HG02798 (cell line): ENCODE results near the gene EXOC6B.
"Not testable (repeated sequence)": the region's sequence is repeated elsewhere in the genome, so short reads cannot be mapped to it uniquely, and the experiment has no call there.

Experiments used
- ATAC-seq: cut with Tn5 transposase; IDR thresholded peaks from one replicate; pipeline ENCODE4 v1.9.1; 2021; ENCODE audit warnings: mild to moderate bottlenecking; ENCODE audit not compliant: unreplicated experiment, poor library complexity

EXOC6B gene

DNA sequence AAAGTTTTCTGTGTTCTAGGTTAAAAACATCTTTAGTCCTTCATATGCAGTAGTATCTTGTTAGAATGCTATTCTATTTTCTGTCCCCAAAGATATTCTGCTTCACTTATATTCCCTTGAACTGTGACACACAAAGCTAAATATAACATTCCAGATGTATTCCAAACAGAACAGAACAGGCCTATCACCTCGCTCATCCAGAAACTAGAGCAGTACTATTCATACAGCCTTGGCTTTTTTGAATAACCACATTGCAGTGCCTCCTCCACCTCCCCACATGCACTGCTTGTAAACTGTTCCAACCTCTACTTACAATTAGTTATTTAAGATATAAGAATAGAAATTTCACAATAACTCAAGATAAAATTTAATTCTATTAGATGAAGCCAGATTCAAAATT, 196.8 kb downstream of the EXOC6B start:
- ATAC-seq = no peak

DNA sequence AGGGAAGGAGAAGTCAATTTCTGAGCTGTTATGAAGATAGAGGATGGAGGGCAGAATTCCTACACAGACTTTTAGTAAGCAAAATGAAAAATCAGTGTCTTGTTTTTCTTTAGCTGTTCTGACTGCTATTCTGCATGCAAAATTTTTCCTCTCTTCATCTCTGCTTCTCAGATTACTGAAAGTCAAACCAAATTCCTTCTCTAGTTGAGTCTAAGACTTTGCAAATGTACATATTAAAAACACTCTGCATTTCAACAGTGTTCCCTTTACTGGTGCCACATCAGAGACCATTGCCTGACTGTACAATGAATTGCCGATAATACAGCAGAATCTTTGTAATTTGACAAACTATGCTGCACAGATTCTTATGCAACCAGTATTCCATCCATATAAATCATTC, 198.8 kb downstream of the EXOC6B start:
- ATAC-seq = no peak

DNA sequence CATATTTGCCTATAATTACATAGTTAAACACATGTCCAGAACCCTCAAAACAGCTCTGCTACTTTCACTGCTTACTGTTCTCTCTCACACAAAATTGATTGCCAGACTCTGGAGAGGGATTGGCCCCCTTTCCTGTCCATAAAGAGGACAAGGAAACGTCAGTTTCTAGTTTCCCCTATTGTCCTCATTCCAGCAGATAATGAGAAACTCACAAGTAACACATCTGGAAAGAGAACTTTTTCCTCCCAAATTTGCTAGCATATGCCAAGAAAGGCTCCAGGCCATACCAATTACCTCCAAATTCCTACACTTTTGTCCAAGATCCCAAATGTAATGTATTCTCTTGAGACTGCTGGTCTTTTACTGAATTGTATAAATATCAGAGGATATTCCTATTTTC, 200.5 kb downstream of the EXOC6B start:
- ATAC-seq = no peak

DNA sequence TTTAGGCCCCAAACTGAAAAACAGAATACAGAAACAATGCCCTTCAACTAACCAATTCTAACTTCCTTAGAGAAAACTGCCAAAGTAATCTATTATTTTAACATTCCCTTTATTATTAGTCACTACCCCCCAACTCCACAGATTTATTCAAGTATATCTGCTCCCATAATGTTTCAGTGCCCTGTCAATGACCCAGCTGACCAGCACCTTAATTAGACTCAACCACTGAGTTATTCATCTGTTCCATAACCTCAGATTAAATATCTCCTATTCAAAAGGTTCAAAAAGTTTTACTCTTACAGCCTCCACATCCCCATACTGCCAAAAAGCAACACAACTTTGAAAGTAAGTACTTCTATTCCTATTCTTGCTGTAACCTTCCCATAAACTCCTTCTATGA, 202.4 kb downstream of the EXOC6B start:
- no peak for ATAC-seq

DNA sequence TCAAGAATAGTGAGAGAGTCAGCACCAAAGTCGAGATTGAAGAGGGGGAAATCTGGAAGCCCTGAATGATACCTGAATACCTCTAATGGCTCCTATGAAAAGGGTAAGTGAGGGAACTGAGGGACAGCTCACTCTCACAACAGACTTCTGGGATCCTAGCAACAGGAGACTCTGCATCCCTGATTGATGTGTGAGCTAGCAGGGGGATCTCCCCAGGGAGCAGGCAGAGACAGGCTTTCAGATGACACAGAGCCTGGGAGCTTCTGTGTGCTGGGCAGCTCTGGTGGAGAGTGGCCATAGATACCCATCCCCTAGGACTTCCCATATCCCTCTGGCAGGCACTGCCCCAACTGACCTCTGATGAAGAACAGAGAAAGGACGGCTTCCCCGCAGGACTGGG, 206.2 kb downstream of the EXOC6B start:
- ATAC-seq = no peak

DNA sequence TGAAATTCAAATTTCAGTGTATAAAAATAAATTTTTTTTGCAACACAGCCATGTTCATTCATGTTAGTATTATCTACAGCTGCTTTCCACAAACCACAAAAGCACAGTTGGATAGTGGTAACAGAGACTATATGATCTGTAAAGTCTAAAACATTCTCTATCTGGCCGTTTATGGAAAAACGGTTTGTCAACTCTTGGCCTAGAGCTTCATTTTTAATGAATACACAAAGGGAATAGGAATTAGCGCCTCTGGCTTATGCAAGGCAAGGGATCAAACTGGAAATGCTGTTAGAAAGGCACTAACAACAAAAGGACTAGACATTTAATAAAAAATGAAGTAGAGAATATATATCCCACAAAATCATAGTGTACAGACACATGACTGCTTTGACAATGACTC, 211.9 kb downstream of the EXOC6B start:
- ATAC-seq = no peak

DNA sequence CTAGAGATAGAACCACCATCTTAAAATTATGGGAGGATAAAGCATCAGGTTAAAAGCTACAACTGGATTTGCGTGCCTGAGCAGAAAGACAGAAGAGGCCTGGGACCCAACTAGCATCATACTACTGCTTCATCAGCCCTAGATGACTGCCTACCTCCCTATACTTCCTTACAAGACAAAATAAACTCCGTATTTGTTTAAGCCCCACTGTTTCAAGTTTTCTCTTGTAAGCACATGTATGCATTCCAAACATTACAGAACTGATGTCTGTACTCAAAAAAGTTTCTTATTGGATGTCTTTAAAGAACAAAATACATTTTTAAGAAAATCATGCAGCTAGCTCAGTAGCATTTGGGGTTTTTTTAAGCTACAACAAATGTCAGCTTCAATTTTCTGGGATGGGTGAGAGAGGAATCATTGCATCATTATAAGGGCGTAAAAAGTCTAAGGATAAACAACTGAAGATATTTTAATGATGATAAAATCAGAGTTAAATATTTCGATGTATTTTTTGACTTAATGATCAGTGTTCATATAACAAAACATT, 213.1 kb downstream of the EXOC6B start:
- ATAC-seq = no peak

DNA sequence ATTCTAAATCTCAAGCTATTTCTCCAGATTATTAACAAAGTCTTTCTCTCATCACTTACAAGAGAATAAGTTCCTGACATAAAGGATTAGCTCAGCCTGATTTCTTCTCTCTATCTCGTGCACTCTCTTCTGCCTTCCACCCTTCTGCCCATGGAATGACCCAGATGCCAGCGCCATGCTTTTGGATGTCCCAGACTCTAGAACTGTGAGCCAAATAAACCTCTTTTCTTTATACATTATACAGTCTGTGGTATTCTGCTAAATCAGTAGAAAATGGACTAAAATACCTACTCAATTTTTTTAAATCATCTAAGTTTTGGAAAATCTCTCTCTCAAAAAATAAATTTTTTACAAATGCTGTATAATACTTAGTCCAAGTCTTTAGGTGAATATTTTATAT, 218.6 kb downstream of the EXOC6B start:
- ATAC-seq = no peak

DNA sequence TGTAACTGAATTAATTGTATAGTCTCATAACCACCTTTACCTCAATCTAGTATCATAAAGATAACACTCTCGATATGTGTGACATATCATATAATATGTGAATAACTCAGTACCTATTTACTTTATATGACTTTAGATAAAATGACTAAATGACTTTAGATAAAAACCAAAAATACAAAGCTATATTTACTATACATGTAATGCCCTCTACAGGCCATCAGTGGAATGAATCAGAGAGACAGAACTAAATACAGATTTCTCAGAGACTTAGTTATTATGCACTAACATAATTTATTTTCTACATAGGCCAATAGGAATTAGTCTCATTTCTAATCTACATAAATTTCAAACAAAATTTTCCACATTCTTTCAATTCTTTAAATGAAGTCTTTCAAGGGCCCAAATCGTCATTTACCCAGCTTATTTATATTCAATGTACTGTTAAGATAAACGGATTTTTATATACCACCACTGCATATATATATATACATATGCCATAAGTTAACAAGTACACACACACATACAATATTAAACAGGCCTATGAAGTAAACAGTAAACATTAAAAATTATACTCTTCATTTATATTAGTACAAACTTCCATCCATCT, 219.9 kb downstream of the EXOC6B start:
- no peak for ATAC-seq

DNA sequence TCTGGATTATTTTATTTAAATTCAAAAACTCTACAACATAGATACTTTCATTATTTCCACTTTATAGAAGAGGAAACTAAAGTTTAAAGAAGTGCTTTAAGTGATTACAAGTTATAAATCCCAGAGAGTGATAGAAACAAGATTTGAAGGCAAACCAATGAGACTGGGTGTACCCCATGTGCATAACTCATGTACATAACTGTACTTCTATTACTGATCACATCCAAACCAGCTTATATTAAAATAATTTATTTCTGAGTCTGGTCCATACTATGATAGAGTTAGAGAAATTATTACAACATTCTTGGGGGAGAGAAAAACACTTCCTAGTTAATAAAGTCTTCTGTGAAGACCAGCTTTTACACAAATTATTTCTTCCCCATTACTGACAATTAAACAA, 221.4 kb downstream of the EXOC6B start:
- no peak for ATAC-seq

DNA sequence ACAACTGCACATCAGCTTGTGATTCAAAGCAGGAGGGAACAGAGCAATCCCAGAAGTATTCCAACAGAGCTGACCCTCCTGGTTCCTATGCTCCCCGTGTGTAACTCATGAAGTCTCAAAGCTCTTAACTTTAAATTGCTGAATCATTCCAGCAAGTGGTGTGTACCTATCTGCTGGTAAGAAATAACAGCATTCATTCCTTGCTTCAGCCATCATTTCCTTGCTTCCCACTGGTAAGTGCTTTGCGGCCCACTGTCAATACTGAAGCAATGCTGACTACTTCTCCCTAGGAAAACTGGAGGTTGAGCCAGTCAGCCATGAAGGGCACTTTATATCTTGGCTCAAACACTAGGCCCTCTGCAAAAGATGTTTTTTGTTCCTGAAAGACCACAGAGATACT, 222.4 kb downstream of the EXOC6B start:
- ATAC-seq = no peak

DNA sequence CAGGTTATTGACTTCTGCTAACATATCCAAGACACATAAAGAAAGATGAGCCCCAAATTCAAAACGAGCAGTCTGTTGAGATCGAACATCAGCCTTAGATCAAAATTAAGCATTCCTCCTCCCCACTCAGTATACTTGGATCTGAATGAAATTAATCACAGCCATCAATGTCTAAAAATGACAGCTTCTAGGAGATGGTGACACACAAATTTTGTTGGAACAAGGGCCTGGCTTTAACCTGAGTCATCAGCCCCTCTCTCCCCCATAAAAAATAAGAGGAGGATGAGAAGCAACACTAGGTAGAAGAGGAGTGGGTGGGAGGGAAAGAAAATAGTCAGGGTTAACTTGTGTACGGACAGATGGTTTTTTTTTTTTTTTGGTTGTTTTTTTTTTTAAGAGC, 223.1 kb downstream of the EXOC6B start:
- ATAC-seq = no peak

DNA sequence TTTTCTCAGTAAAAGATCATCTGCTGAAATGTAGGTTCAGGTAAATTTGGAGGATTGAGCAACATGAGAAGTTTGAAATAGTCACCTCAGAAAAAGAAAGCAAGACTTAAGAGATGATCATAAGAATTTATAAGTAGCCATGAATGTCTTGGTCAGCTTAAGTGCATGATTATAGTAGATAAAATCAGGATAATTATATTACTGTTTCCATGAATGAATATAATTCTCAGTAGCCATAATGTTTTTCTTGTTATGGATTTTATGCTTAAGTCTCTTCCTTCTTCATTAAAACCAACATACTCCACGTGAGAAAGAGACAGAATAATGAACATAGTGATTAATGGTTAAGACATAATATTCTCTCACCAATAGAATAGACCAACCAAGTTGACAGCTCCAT, 223.7 kb downstream of the EXOC6B start:
- ATAC-seq = no peak

DNA sequence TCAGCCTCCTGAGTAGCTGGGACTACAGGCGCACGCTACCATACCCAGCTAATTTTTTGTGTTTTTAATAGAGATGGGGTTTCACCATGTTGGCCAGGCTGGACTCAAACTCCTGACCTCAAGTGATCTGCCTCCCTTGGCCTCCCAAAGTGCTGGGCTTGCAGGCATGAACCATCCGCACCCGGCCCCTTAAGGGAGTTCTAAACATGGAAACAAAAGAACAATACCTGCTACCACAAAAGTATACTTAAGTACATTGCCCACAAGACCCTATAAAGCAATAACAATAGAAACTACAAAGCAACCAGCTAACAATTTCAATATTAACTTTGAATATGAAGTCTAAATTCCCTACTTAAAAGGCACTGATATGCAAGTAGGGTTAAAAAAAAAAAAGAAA, 242.0 kb downstream of the EXOC6B start:
- ATAC-seq = not testable (repeated sequence)

DNA sequence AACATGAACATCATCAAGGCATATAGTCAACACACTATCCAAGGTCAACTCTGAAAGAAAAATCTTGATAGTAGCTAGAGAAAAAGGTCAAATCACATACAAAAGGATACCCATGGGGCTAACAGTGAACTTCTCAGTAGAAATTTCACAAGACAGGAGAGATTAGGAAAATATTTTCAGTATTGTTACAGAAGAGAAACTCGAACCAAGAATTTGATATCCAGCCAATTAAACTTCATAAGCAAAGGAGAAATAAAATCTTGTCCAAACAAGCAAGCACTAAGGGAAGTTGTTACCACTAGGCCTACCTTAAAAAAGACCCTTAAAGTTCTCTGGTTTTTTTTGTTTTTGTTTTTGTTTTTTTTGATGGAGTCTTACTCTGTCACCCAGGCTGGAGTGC, 242.5 kb downstream of the EXOC6B start:
- ATAC-seq = no peak

DNA sequence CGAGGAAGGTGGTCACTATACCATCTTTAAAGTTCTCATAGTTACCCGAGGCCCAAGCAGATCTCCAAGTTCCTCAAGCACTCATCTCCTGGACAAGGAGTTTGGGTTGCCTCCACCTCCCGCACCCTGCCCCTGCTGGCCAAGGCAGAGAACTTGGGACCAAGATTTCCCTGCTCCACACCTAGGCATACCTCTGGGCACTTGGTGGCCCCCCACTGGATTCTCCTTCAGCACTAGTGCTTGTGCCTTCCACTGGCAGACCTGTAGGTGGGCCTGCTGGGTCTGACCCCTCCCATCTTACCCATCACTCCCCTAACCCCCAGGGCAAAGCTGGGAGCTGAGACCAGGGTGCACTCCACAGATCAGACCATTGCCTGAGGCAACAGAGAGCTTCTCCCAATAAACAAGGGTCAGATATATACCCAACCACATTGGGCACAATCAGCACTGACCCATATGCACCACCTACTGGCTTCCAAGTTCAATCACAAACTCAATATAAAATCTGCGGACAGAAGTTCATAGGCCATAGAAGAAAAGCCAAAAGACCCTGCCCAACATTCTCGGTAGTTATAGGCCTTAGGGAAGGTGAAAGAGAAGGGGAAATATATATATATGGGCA, 244.2 kb downstream of the EXOC6B start:
- ATAC-seq = no peak

DNA sequence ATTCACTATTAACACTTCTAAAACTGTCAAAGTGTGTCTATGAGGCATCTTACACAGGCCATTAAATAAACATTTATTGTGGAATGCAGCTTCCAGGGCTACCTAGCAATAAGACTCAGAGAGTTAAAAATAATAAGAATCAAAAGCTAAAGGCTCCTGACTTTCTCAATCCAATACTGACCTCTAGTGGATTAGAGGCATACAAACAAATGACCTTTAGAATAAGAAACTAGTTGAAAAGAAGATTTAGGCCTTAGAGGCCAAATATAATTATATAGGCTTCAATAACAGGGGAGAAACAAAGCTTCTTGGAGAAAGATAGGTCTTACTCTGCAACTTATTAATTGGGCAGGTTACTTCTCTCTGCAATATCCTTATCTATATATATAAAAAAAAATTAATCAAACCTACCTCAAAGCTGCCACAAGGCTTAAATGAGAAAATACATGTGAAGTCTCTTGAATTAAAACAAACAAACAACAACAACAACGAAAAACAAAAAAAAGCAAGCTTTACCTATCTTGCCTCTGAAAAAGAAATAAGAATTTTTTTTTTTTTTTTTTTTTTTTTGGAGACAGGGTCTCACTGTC, 246.1 kb downstream of the EXOC6B start:
- ATAC-seq = no peak

DNA sequence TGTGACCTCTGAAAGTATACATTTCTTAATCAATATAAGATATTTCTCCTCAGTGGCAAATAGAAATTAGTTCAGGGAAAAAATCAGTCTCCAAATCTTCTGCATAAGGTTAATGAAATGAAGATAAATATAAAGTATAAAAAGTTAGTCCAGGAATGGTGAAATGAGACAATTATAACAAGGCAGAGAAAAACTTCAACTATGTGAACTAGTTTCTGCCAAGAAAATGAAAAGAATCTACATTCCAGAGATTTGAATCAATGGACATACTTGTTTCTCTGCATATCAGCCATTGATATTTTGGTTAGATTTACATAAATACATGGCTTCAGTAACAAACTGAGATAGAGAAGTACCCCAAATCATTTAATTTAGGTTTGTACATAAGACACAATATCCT, 249.0 kb downstream of the EXOC6B start:
- no peak for ATAC-seq

DNA sequence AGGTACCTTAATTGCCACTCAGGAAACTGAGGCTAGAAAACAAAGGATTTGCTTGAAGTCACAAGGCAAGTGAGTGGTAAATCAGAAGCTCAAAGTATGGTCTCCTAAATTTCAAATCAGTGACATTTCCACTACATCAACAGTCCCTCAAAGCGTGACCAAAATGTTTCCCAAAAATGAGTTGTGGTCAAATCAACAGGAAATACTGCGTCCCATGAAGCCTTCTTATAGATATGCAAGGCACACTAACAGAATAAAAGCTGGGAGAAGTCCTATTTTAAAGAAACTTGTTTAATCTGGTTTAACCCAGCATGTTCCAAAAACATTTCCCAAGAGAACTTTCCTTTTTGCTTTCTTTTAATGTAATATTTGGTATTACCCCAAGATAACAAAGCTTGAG, 249.4 kb downstream of the EXOC6B start:
- no peak for ATAC-seq

DNA sequence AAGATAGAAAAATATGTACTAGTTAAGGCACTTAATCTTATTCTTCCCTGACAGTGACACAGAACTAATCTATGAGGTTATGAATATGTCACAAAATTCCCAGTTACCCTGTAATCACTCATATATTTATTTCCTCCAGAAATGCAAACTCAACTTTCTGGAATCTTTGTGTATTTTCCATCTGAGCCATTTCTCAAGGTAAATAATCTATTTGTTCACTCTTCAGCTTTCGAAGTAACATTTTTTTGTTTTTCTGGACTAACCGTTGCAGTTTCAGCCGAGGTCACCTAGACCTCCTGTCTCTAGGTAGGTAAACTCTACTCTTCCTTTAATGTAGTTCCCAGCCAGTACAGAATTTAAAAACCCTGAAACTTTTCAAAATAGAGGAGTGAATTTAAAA, 250.9 kb downstream of the EXOC6B start:
- no peak for ATAC-seq

DNA sequence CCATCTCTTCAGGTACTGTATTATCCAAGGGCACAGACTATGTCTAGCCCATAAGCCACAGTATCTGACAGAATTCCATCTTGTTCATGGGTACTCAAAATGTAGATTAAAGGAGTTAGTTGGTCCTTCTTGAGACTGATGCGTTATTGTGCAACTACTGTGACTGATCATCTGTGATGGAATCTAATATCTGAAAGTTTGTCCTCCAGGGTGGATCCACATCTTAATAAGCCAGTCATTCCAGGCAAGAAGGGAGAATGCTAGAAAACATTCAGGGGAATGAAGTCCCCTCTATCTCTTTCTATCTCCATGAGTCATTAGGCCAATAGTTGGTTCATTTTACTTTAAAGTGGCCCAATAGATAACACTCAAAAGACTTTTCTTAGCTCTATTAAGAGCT, 252.6 kb downstream of the EXOC6B start:
- ATAC-seq = no peak

DNA sequence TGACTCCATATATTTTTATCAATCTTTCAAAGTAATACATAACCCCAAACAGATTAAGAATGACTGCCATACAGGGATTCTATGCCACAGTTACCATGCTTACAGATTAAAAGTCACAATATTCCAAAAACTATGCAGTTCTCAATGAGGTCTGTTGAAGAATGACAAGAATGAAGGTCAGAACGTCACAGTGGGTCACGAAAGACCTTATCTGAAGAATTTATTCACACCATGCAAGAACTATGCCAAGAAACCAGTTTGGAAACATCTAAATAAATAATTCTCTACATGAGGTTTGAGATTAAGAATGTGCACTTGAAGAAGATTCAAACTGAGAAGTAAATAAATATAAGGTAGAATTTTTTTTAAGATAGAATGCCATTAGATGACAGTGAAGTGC, 253.3 kb downstream of the EXOC6B start:
- no peak for ATAC-seq
